Measurements from ENCODE around the gene AJAP1. TPM values are rescaled to one million over a fixed set of nuclear protein-coding genes. Genes with fewer than 3 reads are reported as not detected.

Gene AJAP1
- total and polyA plus RNA-seq, 2 experiments from 2014 or later: 0.13 to 0.64 TPM

- TF ChIP-seq EZH2phosphoT487 (IDR thresholded peaks at IDR 0.05; ENCODE audit: low read depth, severe bottlenecking, unreplicated experiment): no peak
- no peak for TF ChIP-seq EZH2 (IDR thresholded peaks at IDR 0.05; ENCODE audit: borderline replicate concordance)
- no peak for TF ChIP-seq CTCF (IDR thresholded peaks at IDR 0.05; ENCODE audit: poor library complexity)
- no peak overlapping the region for H3K4me2 ChIP-seq
- no peak for DNase-seq (ENCODE audit: low spot score)
- H3K27me3 ChIP-seq: no peaks in the 10 kb centered on the region
- no peaks in the 10 kb centered on the region for H3K4me1 ChIP-seq (ENCODE audit: insufficient read depth)
- no peak overlapping the region for H2AFZ ChIP-seq
- no peaks in the 10 kb centered on the region for H3K79me2 ChIP-seq
- H4K20me1 ChIP-seq (ENCODE audit: insufficient read depth, poor library complexity, severe bottlenecking): no peaks in the 10 kb centered on the region
- 81% methylated on average over 14 of the region's 14 CpGs for WGBS (ENCODE audit: low lambda C conversion rate, missing lambda C conversion rate)
- H3K4me3 ChIP-seq: no peak overlapping the region
- no peaks in the 10 kb centered on the region for H3K36me3 ChIP-seq (replicated peaks; ENCODE audit: insufficient read depth, low read depth)
- no peak overlapping the region for H3K27ac ChIP-seq
- no peaks in the 10 kb centered on the region for H3K9me2 ChIP-seq (replicated peaks; ENCODE audit: insufficient read depth)
- no peaks in the 10 kb centered on the region for H3K9me3 ChIP-seq (ENCODE audit: low read depth)
Observed at GRCh38 chr1:4634156-4634792, 20.1 kb upstream of the AJAP1 start.

GRCh38 chr1:4634793-4635406, 19.5 kb upstream of the AJAP1 start:
- TF ChIP-seq CTCF (IDR thresholded peaks at IDR 0.05; ENCODE audit: poor library complexity) (no peak), EZH2phosphoT487 (IDR thresholded peaks at IDR 0.05; ENCODE audit: low read depth, severe bottlenecking, unreplicated experiment) (no peak), EZH2 (IDR thresholded peaks at IDR 0.05; ENCODE audit: borderline replicate concordance) (no peak)
- H3K79me2 ChIP-seq: no peaks in the 10 kb centered on the region
- H3K4me1 ChIP-seq (ENCODE audit: insufficient read depth): no peaks in the 10 kb centered on the region
- no peaks in the 10 kb centered on the region for H3K9me2 ChIP-seq (replicated peaks; ENCODE audit: insufficient read depth)
- H2AFZ ChIP-seq: no peak overlapping the region
- H3K27me3 ChIP-seq: no peaks in the 10 kb centered on the region
- 68% methylated on average over 12 of the region's 12 CpGs for WGBS (ENCODE audit: low lambda C conversion rate, missing lambda C conversion rate)
- no peak overlapping the region for H3K4me3 ChIP-seq
- H4K20me1 ChIP-seq (ENCODE audit: insufficient read depth, poor library complexity, severe bottlenecking): no peaks in the 10 kb centered on the region
- no peaks in the 10 kb centered on the region for H3K36me3 ChIP-seq (replicated peaks; ENCODE audit: insufficient read depth, low read depth)
- H3K9me3 ChIP-seq (ENCODE audit: low read depth): no peaks in the 10 kb centered on the region
- DNase-seq (ENCODE audit: low spot score): no peak
- H3K4me2 ChIP-seq: no peak overlapping the region
- H3K27ac ChIP-seq: no peak overlapping the region

GRCh38 chr1:4636186-4636585, 18.2 kb upstream of the AJAP1 start:
- no peaks in the 10 kb centered on the region for H3K79me2 ChIP-seq
- H3K36me3 ChIP-seq (replicated peaks; ENCODE audit: insufficient read depth, low read depth): no peaks in the 10 kb centered on the region
- no peaks in the 10 kb centered on the region for H4K20me1 ChIP-seq (ENCODE audit: insufficient read depth, poor library complexity, severe bottlenecking)
- no peak overlapping the region for H2AFZ ChIP-seq
- no peak overlapping the region for H3K4me2 ChIP-seq
- H3K4me1 ChIP-seq (ENCODE audit: insufficient read depth): no peaks in the 10 kb centered on the region
- H3K4me3 ChIP-seq: no peak overlapping the region
- no peak for TF ChIP-seq CTCF (IDR thresholded peaks at IDR 0.05; ENCODE audit: poor library complexity)
- TF ChIP-seq EZH2 (IDR thresholded peaks at IDR 0.05; ENCODE audit: borderline replicate concordance): no peak
- no peak for TF ChIP-seq EZH2phosphoT487 (IDR thresholded peaks at IDR 0.05; ENCODE audit: low read depth, severe bottlenecking, unreplicated experiment)
- H3K27ac ChIP-seq: no peak overlapping the region
- no peak for DNase-seq (ENCODE audit: low spot score)
- no peaks in the 10 kb centered on the region for H3K27me3 ChIP-seq
- 82% methylated on average over 8 of the region's 8 CpGs for WGBS (ENCODE audit: low lambda C conversion rate, missing lambda C conversion rate)
- H3K9me3 ChIP-seq (ENCODE audit: low read depth): no peaks in the 10 kb centered on the region
- no peaks in the 10 kb centered on the region for H3K9me2 ChIP-seq (replicated peaks; ENCODE audit: insufficient read depth)
